NCI-H1930 (cell line): ENCODE results near the gene SPINK8.
"Not testable (repeated sequence)": the region's sequence is repeated elsewhere in the genome, so short reads cannot be mapped to it uniquely, and the experiment has no call there.

Experiments used
- DNase-seq, 2 experiments: peaks; one replicate each; lab custom pipeline; 2025; lab: John Stamatoyannopoulos, UW

Gene SPINK8

DNA sequence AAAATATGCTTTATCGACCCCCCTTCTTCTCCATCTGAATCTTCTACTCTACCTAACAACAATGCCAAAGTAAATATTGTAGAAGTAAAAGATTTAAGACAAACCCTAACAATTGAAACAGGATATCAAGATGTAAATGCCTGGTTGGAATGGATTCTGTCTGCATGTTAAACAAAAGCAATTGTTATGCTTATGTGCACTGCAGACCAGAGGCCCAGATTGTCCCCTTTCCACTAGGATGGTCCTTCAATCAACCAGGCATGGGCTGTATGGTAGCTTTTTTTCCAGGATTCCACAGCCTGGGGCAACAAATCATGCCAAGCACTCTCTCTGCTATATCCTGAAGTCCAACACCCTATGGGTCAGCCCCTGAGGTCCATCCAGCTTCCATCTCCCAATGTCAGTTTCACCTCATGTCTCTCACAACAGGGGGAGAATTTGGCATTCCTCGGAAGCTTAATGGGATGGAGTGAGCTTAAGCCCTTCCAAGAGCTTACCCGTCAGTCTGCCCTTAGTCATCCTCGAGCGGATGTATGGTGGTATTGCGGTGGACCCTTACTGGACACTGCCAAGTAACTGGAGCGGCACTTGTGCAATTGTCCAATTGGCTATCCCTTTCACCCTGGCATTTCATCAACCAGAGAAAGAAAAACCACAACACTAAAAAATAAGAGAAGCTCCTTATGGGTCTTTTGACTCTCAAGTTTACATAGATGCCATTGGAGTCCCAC lies 56.4 kb downstream of the SPINK8 start:
- DNase-seq, result no peak

- no peak for DNase-seq
Measured at GRCh38 chr3:48275287-48276027, 58.0 kb downstream of the SPINK8 start.

DNA sequence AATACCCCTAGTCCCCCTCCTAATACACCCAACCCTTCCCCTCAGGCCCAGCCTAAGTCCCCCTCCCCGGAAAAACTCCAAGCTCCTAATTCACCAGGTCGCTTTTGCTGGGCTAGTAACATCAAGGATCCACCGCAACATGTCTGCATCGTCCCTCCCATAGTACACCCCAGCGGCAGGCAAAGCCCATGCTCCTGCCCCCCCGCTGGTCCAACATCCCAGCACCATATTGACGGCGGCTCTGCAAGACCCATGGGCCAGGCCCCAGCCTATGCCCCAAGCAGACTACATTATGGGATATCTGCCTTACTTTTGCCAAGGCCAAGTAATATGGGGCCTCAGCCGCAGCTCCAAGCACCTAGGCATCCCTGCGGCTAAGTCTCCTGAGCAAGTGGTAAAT lies 59.0 kb downstream of the SPINK8 start:
- DNase-seq, result no peak

- peak; percentile 21 to 43 for DNase-seq
Measured at GRCh38 chr3:48273594-48274211, 59.8 kb downstream of the SPINK8 start.

DNA sequence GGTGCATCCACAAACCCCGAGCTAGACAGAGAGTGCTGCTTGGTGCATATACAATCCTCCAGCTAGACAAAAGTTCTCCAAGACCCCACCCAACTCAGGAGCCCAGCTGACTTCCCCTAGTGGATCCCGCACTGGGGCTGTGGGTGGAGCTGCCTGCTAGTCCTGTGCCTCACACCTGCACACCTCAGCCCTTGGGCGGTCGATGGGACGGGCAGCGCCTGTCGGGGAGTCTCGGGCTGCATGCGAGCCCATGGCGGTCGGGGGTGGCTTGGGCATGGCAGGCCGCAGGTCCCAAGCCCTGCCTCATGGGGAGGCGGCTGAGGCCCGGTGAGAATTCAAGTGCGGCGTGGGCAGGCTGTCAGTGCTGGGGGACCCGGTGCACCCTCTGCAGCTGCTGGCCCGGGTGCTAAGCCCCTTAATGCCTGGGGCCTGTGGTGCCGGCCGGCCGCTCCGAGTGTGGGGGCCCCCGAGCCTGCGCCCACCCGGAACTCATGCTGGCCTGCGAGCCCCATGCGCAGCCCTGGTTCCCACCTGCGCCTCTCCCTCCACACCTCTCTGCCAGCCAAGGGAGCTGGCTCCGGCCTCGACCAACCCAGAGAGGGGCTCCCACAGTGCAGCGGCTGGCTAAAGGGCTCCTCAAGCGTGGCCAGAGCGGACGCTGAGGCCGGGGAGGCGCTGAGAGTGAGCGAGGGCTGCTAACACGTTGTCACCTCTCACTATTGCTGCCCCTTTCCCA lies 61.5 kb downstream of the SPINK8 start:
- no peak for DNase-seq

DNA sequence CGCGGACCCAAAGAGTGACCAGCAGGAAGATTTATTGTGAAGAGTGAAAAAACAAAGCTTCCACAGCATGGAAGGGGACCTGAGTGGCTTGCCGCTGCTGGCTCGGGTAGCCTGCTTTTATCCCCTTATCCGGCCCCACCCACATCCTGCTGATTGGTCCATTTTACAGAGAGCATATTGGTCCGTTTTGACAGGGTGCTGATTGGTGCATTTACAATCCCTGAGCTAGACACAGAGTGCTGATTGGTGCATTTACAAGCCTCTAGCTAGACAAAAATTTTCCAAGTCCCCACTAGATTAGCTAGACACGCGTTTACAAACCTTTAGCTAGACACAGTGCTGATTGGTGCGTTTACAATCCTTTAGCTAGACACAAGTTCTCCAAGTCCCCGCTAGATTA lies 62.2 kb downstream of the SPINK8 start:
- DNase-seq, result not testable (repeated sequence)

DNA sequence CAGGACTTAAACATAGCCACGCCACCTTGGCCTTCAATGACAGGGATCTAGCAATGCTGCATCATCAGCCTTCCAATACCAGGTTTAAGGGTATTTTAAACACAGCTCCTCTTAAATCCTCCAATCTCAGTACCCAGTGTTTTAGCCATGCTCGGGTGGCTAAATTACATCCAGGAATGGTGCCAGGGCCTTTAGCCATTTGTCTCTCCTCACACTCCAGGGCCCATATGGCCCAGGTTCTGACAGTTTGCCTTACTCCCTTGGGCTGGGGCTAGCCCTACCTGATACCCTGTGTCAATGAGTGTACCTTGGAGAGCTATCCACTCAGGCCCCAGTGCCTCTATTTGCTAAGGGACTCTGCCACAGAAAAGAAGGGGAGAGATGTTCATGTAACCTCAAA lies 63.2 kb downstream of the SPINK8 start:
- no peak for DNase-seq

DNA sequence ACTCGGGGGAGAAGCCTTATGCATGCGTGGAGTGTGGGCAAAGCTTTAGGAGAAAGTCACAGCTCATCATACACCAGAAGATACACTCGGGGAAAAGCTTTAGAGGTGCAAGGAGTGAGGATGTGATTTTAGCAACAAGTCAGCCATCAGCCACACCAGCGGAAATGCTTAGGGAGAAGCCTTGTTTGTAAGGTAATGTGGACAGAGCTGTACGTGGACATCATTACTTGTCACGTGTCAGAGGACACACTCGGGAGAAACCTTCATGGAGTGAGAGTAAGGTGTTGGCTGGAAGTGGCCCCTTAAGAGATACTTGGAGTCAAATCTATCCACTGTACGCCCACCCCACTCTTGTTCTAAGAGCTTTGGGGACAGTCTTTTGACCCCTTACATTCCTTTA lies 63.9 kb downstream of the SPINK8 start:
- DNase-seq, result no peak

GRCh38 chr3:48268936-48269561 lies 64.4 kb downstream of the SPINK8 start:
- DNase-seq, result no peak

GRCh38 chr3:48268381-48268935 lies 65.0 kb downstream of the SPINK8 start:
- no peak for DNase-seq

GRCh38 chr3:48267782-48268181 lies 65.7 kb downstream of the SPINK8 start:
- DNase-seq, result no peak

GRCh38 chr3:48258530-48258929 lies 74.9 kb downstream of the SPINK8 start:
- DNase-seq, result no peak
